ENCODE results near the gene TTC21B.

Gene TTC21B

DNA sequence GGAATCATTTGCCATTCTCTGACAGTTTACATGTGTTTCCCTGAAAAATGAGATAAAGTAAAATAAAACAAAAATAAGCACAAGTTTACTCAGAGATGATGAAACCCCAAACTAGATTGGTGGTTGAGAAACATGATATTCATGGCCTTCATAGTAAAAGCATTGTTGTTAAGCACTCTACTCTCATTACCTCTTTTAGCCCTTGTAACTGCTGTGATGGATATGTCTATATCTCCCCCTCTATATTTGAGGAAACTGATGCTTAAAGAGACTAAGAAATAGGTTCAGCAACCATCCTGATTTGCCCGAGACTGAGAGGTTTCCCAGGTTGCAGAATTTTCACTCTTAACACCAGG lies 125.7 kb downstream of the TTC21B start:
- no peak for DNase-seq

DNA sequence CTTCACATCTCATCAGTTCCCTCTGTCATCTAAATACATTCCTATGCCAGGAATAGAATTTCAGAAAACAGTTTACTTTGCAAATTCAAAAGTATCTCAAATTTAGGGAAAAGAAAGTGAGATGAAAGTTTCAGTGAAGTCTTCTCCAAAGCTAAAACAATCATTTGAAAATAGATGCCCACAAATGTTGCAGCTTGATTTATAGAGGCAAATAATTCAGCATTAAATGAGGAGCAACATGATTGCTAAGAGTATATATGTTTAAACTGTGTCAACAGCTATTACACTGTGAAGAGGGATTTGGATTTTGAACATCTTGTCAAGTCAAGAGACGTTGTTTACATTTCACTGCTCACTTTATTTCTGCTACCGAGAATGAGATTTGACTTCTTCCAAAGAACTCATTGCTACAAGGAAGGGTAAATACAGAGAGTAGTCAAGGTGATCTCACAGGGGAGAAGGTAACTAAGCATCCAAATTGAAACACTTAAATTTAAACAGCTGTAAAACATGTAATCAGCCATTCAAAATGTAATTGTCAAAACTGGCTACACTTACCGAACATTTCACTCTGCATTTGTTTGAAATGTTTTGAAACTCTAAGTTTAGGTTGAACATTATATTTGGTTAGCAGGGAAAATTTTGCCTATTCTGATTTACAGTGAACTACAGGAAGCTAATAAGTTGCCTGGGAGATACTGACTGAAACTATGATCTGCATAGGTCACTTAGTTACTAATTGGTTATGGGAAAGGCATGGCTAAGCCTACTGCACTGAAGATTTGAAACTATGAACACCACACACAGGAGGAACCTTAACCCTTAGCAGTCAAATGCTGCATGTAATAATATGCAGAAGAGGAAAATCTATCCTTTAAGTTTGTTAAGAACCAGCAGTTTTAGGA lies 126.3 kb downstream of the TTC21B start:
- DNase-seq, result no peak

DNA sequence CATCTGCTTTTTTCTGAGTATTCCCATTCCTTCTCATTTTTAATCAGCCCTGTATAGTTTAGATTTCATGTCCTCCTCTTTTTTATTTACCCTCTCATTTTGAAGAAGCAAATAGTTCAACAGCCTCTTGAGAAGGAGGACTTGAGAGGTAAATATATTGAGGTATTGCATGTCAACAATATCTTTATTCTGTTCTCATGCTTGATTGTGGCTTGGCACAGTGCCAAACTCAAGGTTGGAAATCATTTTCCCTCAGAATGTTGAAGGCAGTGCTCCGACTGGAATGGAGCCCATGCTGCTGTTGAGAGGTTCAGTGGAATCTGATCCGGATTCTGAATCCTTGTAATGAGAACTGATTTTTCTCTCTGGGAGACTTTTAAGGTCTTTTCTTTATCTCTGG lies 128.5 kb downstream of the TTC21B start:
- no peak for DNase-seq
